K562 (cell line): ENCODE results near the gene ZNF646. TPM values are rescaled to one million over a fixed set of nuclear protein-coding genes. Genes with fewer than 3 reads are reported as not detected.

Experiments
- ATAC-seq: fragments of 200-7000 bp; cut with Tn5 transposase; 3 replicates; pipeline ENCODE4 v1.9.1; 2020; ENCODE audit warnings: moderate library complexity
- Bru-seq: library from RNA; stranded (reverse); fragments of 400-500 nt; gene quantifications from one replicate; lab custom pipeline; 2021; lab: Mats Ljungman, UMichigan
- BruChase-seq, 2 experiments: library from RNA; stranded (reverse); fragments of 400-500 nt; gene quantifications; one replicate each; lab custom pipeline; 2021; lab: Mats Ljungman, UMichigan
- BruUV-seq: library from RNA; stranded (reverse); fragments of 400-500 nt; replicated peaks from 2 replicates; lab custom pipeline; 2021; lab: Mats Ljungman, UMichigan
- CTCF ChIA-PET: fragments of 300-600 bp; formaldehyde crosslinking; extraction: SDS; loops from one replicate; lab custom pipeline; 2021; ENCODE audit warnings: low intra/inter-chr PET ratio; lab: Yijun Ruan, JAX
- POLR2A ChIA-PET: fragments of 300-600, 350-650 bp; sonication (Branson Sonifier 250); formaldehyde crosslinking; extraction: SDS; loops from one replicate; lab custom pipeline; 2021; ENCODE audit warnings: antibody characterized with exemption, inconsistent platforms; lab: Yijun Ruan, JAX
- DNase-seq, 4 experiments: peaks; one replicate each; pipeline versions ENCODE4 v3.0.0 to v3.0.0-alpha.2; 2011 to 2018; ENCODE audit warnings: low spot score in 3 of 4, mixed read lengths in 3 of 4; ENCODE audit errors: extremely low read depth in 1 of 4
- FAIRE-seq: peaks from 2 replicates; lab custom pipeline; 2011; peaks lifted over from hg19 to GRCh38; lab: Jason Lieb, UNC
- H2AFZ ChIP-seq: 2 replicates; pipeline ENCODE4 v1.6.0; 2011; ENCODE audit warnings: low read depth, low read length, control low read depth, inconsistent platforms
- H3K27ac ChIP-seq: fragments of 200-600 bp; 3 replicates; pipeline ENCODE4 v1.8.0; 2011; ENCODE audit warnings: low read depth, mild to moderate bottlenecking, control low read depth, inconsistent platforms, low read length, moderate library complexity, mixed read lengths; ENCODE audit errors: extremely low read depth
- H3K27me3 ChIP-seq, 2 experiments: fragments of 300-600 bp in 1 of 2; 2 replicates in 1 of 2; 3 replicates in 1 of 2; pipeline versions ENCODE4 v1.6.0 to v1.8.0; 2011; ENCODE audit warnings: inconsistent platforms in 2 of 2, low read length in 2 of 2, mild to moderate bottlenecking in 1 of 2, mixed read lengths in 1 of 2, moderate library complexity in 1 of 2; ENCODE audit not compliant: control insufficient read depth in 2 of 2, insufficient read depth in 2 of 2
- H3K36me3 ChIP-seq: fragments of 300-600 bp; 3 replicates; pipeline ENCODE4 v1.8.0; 2011; ENCODE audit warnings: mild to moderate bottlenecking, low read length, inconsistent platforms; ENCODE audit not compliant: control insufficient read depth, insufficient read depth
- H3K4me1 ChIP-seq, 2 experiments: fragments of 200-600 bp in 1 of 2; replicated peaks in 1 of 2; 2 replicates in 1 of 2; 3 replicates in 1 of 2; pipeline versions ENCODE4 v1.5.1 to v1.8.0; 2011; ENCODE audit warnings: inconsistent platforms in 2 of 2, low read length in 2 of 2, mild to moderate bottlenecking in 1 of 2, mixed read lengths in 1 of 2, moderate library complexity in 1 of 2; ENCODE audit not compliant: control insufficient read depth in 2 of 2, insufficient read depth in 2 of 2
- H3K4me2 ChIP-seq: 2 replicates; pipeline ENCODE4 v1.6.1; 2011; ENCODE audit warnings: low read length, control low read depth, inconsistent platforms, mixed read lengths; ENCODE audit not compliant: insufficient read depth
- H3K4me3 ChIP-seq: fragments of 200-600 bp; sonication (generic), shearing (Covaris generic); 2 replicates; pipeline ENCODE4 v1.5.1; 2016; ENCODE audit warnings: control low read depth, inconsistent platforms
- H3K79me2 ChIP-seq: fragments of 200-600 bp; 3 replicates; pipeline ENCODE4 v1.8.0; 2011; ENCODE audit warnings: low read length, inconsistent platforms; ENCODE audit not compliant: control insufficient read depth, insufficient read depth
- H3K9ac ChIP-seq, 2 experiments: 2 replicates each; pipeline versions ENCODE4 v1.6.0 to v1.6.1; 2011; ENCODE audit warnings: low read depth in 2 of 2, low read length in 2 of 2, control low read depth in 1 of 2, inconsistent platforms in 1 of 2, mild to moderate bottlenecking in 1 of 2, mixed read lengths in 1 of 2; ENCODE audit not compliant: insufficient read depth in 1 of 2
- H3K9me1 ChIP-seq: one replicate; pipeline ENCODE4 v1.6.0; 2011; ENCODE audit warnings: inconsistent platforms, mild to moderate bottlenecking, low read length, moderate library complexity; ENCODE audit not compliant: control insufficient read depth, insufficient read depth
- H3K9me3 ChIP-seq: replicated peaks from 2 replicates; pipeline ENCODE4 v1.5.1; 2011; ENCODE audit warnings: low read depth, low read length, inconsistent platforms; ENCODE audit not compliant: control insufficient read depth, insufficient read depth
- H4K20me1 ChIP-seq: replicated peaks from 2 replicates; pipeline ENCODE4 v1.6.1; 2011; ENCODE audit warnings: low read length, inconsistent platforms, mixed read lengths; ENCODE audit not compliant: control insufficient read depth, insufficient read depth
- RFX7 ChIP-seq: fragments of 250-450 bp; sonication (Bioruptor Pico); IDR thresholded peaks from 2 replicates; pipeline ENCODE4 v1.5.1; 2021; ENCODE audit warnings: mild to moderate bottlenecking
- WGBS: fragments of 100-300 bp; shearing (Covaris generic); methylation state at CpG from one replicate; pipeline ENCODE4 v1.1.6; 2016; ENCODE audit warnings: low coverage, mixed read lengths; ENCODE audit not compliant: insufficient coverage; ENCODE audit errors: missing lambda C conversion rate; 5-methylcytosine and 5-hydroxymethylcytosine counted together
- in situ Hi-C: fragments of 300-500 bp; cut with MboI; formaldehyde crosslinking; loops from 4 replicates; pipeline ENCODE4 v1.15.0; 2018; ENCODE audit warnings: inconsistent platforms, mixed read lengths
- intact Hi-C: fragments of 100-400 bp; cut with micrococcal nuclease; formaldehyde crosslinking; loops from 2 replicates; pipeline ENCODE4 v1.14.2; 2022
- long read RNA-seq, 3 experiments: library from polyadenylated mRNA in 2 of 3; library from RNA in 1 of 3; unstranded in 2 of 3; stranded (forward) in 1 of 3; transcript quantifications; one replicate each; pipeline ENCODE4 v2.0.0, GENCODE V29; 2019 to 2022
- polyA minus RNA-seq, 3 experiments: library from RNA; depleted of rRNA, polyadenylated mRNA; stranded (reverse); fragments of >200 nt; gene quantifications; 2 replicates each; pipeline ENCODE4 v1.2.3, GENCODE V29; 2011
- polyA plus RNA-seq, 8 experiments: library from polyadenylated mRNA; depleted of rRNA in 4 of 8; stranded (reverse) in 5 of 8; unstranded in 3 of 8; fragments of >200 nt; fragmentation: Nextera tagmentation in 2 of 8; fragmentation: Illumina TruSeq in 1 of 8; extraction: Ambion mirVana in 2 of 8; extraction: Trizol in 1 of 8; gene quantifications; 2 replicates each; pipeline versions ENCODE4 v1.2.1 to v1.2.3, GENCODE V29; 2011 to 2014; ENCODE audit warnings: inconsistent platforms in 1 of 8, missing spikeins in 1 of 8
- total RNA-seq, 7 experiments: library from RNA; depleted of rRNA in 6 of 7; stranded (reverse); fragments of >200 nt in 6 of 7; fragmentation: Illumina TruSeq in 2 of 7; extraction: Trizol in 2 of 7; gene quantifications; 2 replicates each; pipeline versions ENCODE4 v1.2.1 to v1.2.3, GENCODE V29; 2011 to 2021; ENCODE audit warnings: low replicate concordance in 1 of 7
- TF ChIP-seq, protein P1 (sequence below): fragments of 250-450 bp; sonication (Bioruptor Pico); IDR thresholded peaks from 2 replicates; pipeline ENCODE4 v1.8.0; 2021; ENCODE audit warnings: moderate library complexity, mild to moderate bottlenecking, inconsistent platforms

The ZNF646 gene, protein sequence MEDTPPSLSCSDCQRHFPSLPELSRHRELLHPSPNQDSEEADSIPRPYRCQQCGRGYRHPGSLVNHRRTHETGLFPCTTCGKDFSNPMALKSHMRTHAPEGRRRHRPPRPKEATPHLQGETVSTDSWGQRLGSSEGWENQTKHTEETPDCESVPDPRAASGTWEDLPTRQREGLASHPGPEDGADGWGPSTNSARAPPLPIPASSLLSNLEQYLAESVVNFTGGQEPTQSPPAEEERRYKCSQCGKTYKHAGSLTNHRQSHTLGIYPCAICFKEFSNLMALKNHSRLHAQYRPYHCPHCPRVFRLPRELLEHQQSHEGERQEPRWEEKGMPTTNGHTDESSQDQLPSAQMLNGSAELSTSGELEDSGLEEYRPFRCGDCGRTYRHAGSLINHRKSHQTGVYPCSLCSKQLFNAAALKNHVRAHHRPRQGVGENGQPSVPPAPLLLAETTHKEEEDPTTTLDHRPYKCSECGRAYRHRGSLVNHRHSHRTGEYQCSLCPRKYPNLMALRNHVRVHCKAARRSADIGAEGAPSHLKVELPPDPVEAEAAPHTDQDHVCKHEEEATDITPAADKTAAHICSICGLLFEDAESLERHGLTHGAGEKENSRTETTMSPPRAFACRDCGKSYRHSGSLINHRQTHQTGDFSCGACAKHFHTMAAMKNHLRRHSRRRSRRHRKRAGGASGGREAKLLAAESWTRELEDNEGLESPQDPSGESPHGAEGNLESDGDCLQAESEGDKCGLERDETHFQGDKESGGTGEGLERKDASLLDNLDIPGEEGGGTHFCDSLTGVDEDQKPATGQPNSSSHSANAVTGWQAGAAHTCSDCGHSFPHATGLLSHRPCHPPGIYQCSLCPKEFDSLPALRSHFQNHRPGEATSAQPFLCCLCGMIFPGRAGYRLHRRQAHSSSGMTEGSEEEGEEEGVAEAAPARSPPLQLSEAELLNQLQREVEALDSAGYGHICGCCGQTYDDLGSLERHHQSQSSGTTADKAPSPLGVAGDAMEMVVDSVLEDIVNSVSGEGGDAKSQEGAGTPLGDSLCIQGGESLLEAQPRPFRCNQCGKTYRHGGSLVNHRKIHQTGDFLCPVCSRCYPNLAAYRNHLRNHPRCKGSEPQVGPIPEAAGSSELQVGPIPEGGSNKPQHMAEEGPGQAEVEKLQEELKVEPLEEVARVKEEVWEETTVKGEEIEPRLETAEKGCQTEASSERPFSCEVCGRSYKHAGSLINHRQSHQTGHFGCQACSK (N-terminal part only)
- total RNA-seq (2011; cell fraction: chromatin; rRNA removed; ENCODE audit: low replicate concordance) = 12.6 and 34.4 TPM in 2 replicates
- total RNA-seq (2011; cell fraction: nucleolus; rRNA removed) = 23.8 and 35.7 TPM in 2 replicates
- total RNA-seq (2011; cell fraction: nucleoplasm; rRNA removed) = 21.6 and 22.9 TPM in 2 replicates
- 17.3 and 20.7 TPM in 2 replicates for total RNA-seq (2014; rRNA removed)
- 3.8 and 4.3 TPM in 2 replicates for total RNA-seq (2014; rRNA removed; fragmentation: Illumina TruSeq; extraction: Trizol)
- total RNA-seq (2015; rRNA removed; fragmentation: Illumina TruSeq; extraction: Trizol) = 10.6 and 10.7 TPM in 2 replicates
- 16.1 and 20.6 TPM in 2 replicates for total RNA-seq (2021)
- 3.4 and 4.8 TPM in 2 replicates for polyA plus RNA-seq (2011; rRNA removed)
- 4.3 and 7.8 TPM in 2 replicates for polyA plus RNA-seq (2011; cell fraction: cytosol; rRNA removed)
- 11.0 and 21.5 TPM in 2 replicates for polyA plus RNA-seq (2011; cell fraction: nucleus; rRNA removed)
- polyA plus RNA-seq (2012) = 8.4 and 10.0 TPM in 2 replicates
- polyA plus RNA-seq (2014; fragmentation: Illumina TruSeq; extraction: Trizol) = 8.0 and 11.1 TPM in 2 replicates
- under 1 TPM; 0.08 to 0.10 TPM for polyA plus RNA-seq (2014; fragmentation: Nextera tagmentation; extraction: Ambion mirVana)
- polyA plus RNA-seq (2014; rRNA removed) = 9.9 and 10.4 TPM in 2 replicates
- polyA minus RNA-seq (2011; rRNA and poly(A)+ RNA removed) = 5.2 and 7.5 TPM in 2 replicates
- polyA minus RNA-seq (2011; cell fraction: cytosol; rRNA and poly(A)+ RNA removed) = 8.0 and 10.5 TPM in 2 replicates
- 24.8 and 25.0 TPM in 2 replicates for polyA minus RNA-seq (2011; cell fraction: nucleus; rRNA and poly(A)+ RNA removed)
- Bru-seq, nascent RNA = percentile 76 among the genes with signal in this experiment
- percentile 80 among the genes with signal in this experiment for BruChase-seq, experiment 1, labeled RNA remaining after a 2-hour chase
- BruChase-seq, experiment 2, labeled RNA remaining after a 6-hour chase = percentile 81 among the genes with signal in this experiment
- long read RNA-seq, experiment 1, full-length matches to known transcripts = 10 of 19 reads
- long read RNA-seq, experiment 1, partial matches to known transcripts = 8 of 19 reads
- long read RNA-seq, experiment 1, other reads (novel, unspliced or antisense) = 1 of 19 reads
- long read RNA-seq, experiment 2, full-length matches to known transcripts = 20 of 27 reads
- long read RNA-seq, experiment 2, partial matches to known transcripts = 6 of 27 reads
- long read RNA-seq, experiment 2, other reads (novel, unspliced or antisense) = 1 of 27 reads
- long read RNA-seq, experiment 3, full-length matches to known transcripts = 1 of 1 reads
- long read RNA-seq, experiment 3, partial matches to known transcripts = 0 of 1 reads
- long read RNA-seq, experiment 3, other reads (novel, unspliced or antisense) = 0 of 1 reads

DNA sequence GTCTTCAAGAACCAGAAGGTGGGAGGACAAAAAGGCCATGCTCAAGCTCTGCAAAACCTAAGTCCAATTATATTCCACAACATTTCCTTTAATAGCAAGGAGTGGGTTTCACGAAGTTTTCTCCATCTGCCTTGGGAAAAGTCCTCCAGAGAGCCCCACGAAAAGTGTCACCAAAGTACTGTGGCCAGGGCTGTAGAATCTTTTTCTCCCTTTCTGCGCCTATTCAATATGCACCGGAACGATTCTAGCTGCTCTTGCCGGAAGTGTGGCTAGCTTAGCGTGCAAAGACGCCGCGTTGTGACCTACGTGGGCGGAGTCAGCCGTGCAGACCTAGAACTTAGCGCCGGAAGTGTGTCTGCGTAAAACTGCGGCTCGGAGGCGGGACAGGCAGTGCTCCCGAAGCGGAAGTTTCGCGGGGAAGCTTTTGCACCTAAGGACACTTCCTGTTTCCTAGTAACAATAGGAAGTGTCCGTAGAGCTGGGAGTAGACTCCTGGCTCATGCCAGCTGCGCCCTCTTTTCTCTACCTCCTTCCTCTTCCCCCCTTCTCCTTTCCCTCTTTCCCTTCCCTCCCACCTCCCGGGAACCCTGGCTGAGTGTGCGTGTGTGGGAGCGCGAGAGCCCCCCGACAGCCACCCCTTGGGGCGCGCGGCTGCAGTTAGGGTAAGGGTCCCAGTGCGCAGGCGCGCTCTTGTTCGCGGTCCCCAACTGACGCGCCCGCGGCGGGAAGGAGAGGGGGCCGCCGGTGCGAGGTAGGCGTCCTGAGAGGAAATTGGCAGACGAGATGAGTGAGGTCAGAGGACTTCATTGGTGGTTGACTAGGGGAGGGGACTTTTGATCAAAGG is at the start of gene ZNF646, which contains the start of gene ZNF668:
Gene ZNF646 (plus strand): TSS at position 453 of the 844 bp plus-strand sequence. CDS start 1,903 bp downstream, outside the sequence.
Gene ZNF668 (minus strand): TSS at position 271 of the 844 bp plus-strand sequence. CDS start 9,781 bp downstream, outside the sequence.
- Histone ChIP-seq H2AFZ (peak within 1 kb of the TSS; percentile 95), H3K4me1 (peaks cover 11 to 34% of the 10 kb centered on the region in 2 experiments; a peak in 4 of 5 replicates), H3K4me3 (peak within 1 kb of the TSS; percentile 79), H3K9me3 (no peaks in the 10 kb centered on the region), H3K9ac (peak within 1 kb of the TSS; percentile 86 to 95), H3K36me3 (peaks cover 36% of the 10 kb centered on the region), H3K27me3 (no peaks in the 10 kb centered on the region), H4K20me1 (no peaks in the 10 kb centered on the region; the same call in 1 of the 2 replicates), H3K4me2 (peak within 1 kb of the TSS; percentile 97), H3K79me2 (peaks cover 66% of the 10 kb centered on the region), H3K27ac (peak within 1 kb of the TSS; percentile 88), H3K9me1 (no peaks in the 10 kb centered on the region)
- no TSS peak for BruUV-seq
- peak; percentile 99 for FAIRE-seq
- intact Hi-C loops = loop anchor here (2.0 to 5.0 kb wide), 2 partner anchors 69 to 82 kb away; no protein-coding TSS in a partner anchor
- under 1% methylated on average over 40 of the region's 48 CpGs for WGBS
- ChIA-PET POLR2A (interaction anchor here (0.6 to 3.3 kb wide), 22 partner anchors 8 to 216 kb away, joined by 3 to 32 read pairs (median 4); partner anchors contain the start of genes FUS, KAT8, PRSS53 and STX4), CTCF (interaction anchor here (0.6 kb wide), 1 partner anchor 172 kb away, joined by 4 read pairs; no protein-coding TSS in a partner anchor)
- in situ Hi-C loops = no loop called here
- peak; percentile 92 to 99 (median 94) for DNase-seq
- ATAC-seq = peak; percentile 91
- TF ChIP-seq RFX7 = no peak
- TF ChIP-seq, protein P1, sequence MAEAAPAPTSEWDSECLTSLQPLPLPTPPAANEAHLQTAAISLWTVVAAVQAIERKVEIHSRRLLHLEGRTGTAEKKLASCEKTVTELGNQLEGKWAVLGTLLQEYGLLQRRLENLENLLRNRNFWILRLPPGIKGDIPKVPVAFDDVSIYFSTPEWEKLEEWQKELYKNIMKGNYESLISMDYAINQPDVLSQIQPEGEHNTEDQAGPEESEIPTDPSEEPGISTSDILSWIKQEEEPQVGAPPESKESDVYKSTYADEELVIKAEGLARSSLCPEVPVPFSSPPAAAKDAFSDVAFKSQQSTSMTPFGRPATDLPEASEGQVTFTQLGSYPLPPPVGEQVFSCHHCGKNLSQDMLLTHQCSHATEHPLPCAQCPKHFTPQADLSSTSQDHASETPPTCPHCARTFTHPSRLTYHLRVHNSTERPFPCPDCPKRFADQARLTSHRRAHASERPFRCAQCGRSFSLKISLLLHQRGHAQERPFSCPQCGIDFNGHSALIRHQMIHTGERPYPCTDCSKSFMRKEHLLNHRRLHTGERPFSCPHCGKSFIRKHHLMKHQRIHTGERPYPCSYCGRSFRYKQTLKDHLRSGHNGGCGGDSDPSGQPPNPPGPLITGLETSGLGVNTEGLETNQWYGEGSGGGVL (CRISPR knock-in tag) = no peak
